ENCODE data around the gene TMEM18.

Gene TMEM18

GRCh38 chr2:667332-667999, 9.7 kb downstream of the TMEM18 start:
- Histone ChIP-seq H3K9me3 (replicated peaks; ENCODE audit: insufficient read depth, low read length) (no peaks in the 10 kb centered on the region), H3K4me3 (ENCODE audit: low read length) (no peak overlapping the region), H3K4me1 (ENCODE audit: low read length) (no peaks in the 10 kb centered on the region), H3K9ac (ENCODE audit: low read length) (no peak overlapping the region), H3K9me2 (replicated peaks; ENCODE audit: insufficient read depth, low read length) (no peaks in the 10 kb centered on the region), H4K20me1 (ENCODE audit: insufficient read depth, low read length) (no peaks in the 10 kb centered on the region), H3K36me3 (replicated peaks; ENCODE audit: insufficient read depth, low read length) (peaks cover 10% of the 10 kb centered on the region; the same call in 1 of the 2 replicates), H3K4me2 (ENCODE audit: low read depth, low read length) (no peak overlapping the region), H3K79me2 (ENCODE audit: low read length) (peaks cover 2% of the 10 kb centered on the region; the same call in 1 of the 2 replicates), H2AFZ (ENCODE audit: low read length) (no peak overlapping the region), H3F3A (ENCODE audit: insufficient read depth, low read length) (no peaks in the 10 kb centered on the region), H3K27ac (ENCODE audit: low read length) (no peak overlapping the region), H3K27me3 (replicated peaks; ENCODE audit: insufficient read depth, low read length) (no peaks in the 10 kb centered on the region)
- DNase-seq: no peak
- TF ChIP-seq CTCF (IDR thresholded peaks at IDR 0.05; ENCODE audit: low read length) (peak; percentile 29), EZH2phosphoT487 (IDR thresholded peaks at IDR 0.05; ENCODE audit: low read length) (no peak), EZH2 (optimal IDR thresholded peaks at IDR 0.05; ENCODE audit: low read depth, low read length) (no peak)

GRCh38 chr2:666441-666840, 10.8 kb downstream of the TMEM18 start:
- Histone ChIP-seq H3K9me2 (replicated peaks; ENCODE audit: insufficient read depth, low read length) (no peaks in the 10 kb centered on the region), H4K20me1 (ENCODE audit: insufficient read depth, low read length) (no peaks in the 10 kb centered on the region), H3K27ac (ENCODE audit: low read length) (no peak overlapping the region), H3K79me2 (ENCODE audit: low read length) (no peaks in the 10 kb centered on the region), H3K4me2 (ENCODE audit: low read depth, low read length) (no peak overlapping the region), H3K4me1 (ENCODE audit: low read length) (no peaks in the 10 kb centered on the region), H3K9ac (ENCODE audit: low read length) (no peak overlapping the region), H2AFZ (ENCODE audit: low read length) (no peak overlapping the region), H3K9me3 (replicated peaks; ENCODE audit: insufficient read depth, low read length) (no peaks in the 10 kb centered on the region), H3K27me3 (replicated peaks; ENCODE audit: insufficient read depth, low read length) (no peaks in the 10 kb centered on the region), H3F3A (ENCODE audit: insufficient read depth, low read length) (no peaks in the 10 kb centered on the region), H3K4me3 (ENCODE audit: low read length) (no peak overlapping the region), H3K36me3 (replicated peaks; ENCODE audit: insufficient read depth, low read length) (peaks cover 7% of the 10 kb centered on the region; the same call in 1 of the 2 replicates)
- DNase-seq: no peak
- TF ChIP-seq CTCF (IDR thresholded peaks at IDR 0.05; ENCODE audit: low read length) (no peak), EZH2 (optimal IDR thresholded peaks at IDR 0.05; ENCODE audit: low read depth, low read length) (no peak), EZH2phosphoT487 (IDR thresholded peaks at IDR 0.05; ENCODE audit: low read length) (no peak)

- Histone ChIP-seq H3K27ac (ENCODE audit: low read length) (no peak overlapping the region), H3K9me2 (replicated peaks; ENCODE audit: insufficient read depth, low read length) (no peaks in the 10 kb centered on the region), H3K4me2 (ENCODE audit: low read depth, low read length) (no peak overlapping the region), H3K27me3 (replicated peaks; ENCODE audit: insufficient read depth, low read length) (no peaks in the 10 kb centered on the region), H3K4me3 (ENCODE audit: low read length) (no peak overlapping the region), H3K9ac (ENCODE audit: low read length) (no peak overlapping the region), H3K79me2 (ENCODE audit: low read length) (no peaks in the 10 kb centered on the region), H3F3A (ENCODE audit: insufficient read depth, low read length) (no peaks in the 10 kb centered on the region), H4K20me1 (ENCODE audit: insufficient read depth, low read length) (no peaks in the 10 kb centered on the region), H3K9me3 (replicated peaks; ENCODE audit: insufficient read depth, low read length) (no peaks in the 10 kb centered on the region), H2AFZ (ENCODE audit: low read length) (no peak overlapping the region), H3K36me3 (replicated peaks; ENCODE audit: insufficient read depth, low read length) (peaks cover 7% of the 10 kb centered on the region; the same call in 1 of the 2 replicates), H3K4me1 (ENCODE audit: low read length) (no peaks in the 10 kb centered on the region)
- TF ChIP-seq EZH2phosphoT487 (IDR thresholded peaks at IDR 0.05; ENCODE audit: low read length) (no peak), CTCF (IDR thresholded peaks at IDR 0.05; ENCODE audit: low read length) (no peak), EZH2 (optimal IDR thresholded peaks at IDR 0.05; ENCODE audit: low read depth, low read length) (no peak)
- DNase-seq: no peak
These were observed 11.7 kb downstream of the TMEM18 start for GRCh38 chr2:665340-666073.

All from MM.1S (cell line).